Stimulated activated CD8-positive, alpha-beta memory T cell treated with anti-CD3 and anti-CD28 coated beads, Interleukin-2, amount 100 ng/mL, for 48 hours (primary cell): ENCODE results near the gene GRIN2D.
A peak's percentile ranks its signal among the peaks of the same experiment; 100 is the strongest.

Source experiments
- DNase-seq, 2 donors: peaks; one replicate each; pipeline ENCODE4 v3.0.0-alpha.2; 2020; ENCODE audit warnings: low read depth in 2 of 2

Gene GRIN2D

DNA sequence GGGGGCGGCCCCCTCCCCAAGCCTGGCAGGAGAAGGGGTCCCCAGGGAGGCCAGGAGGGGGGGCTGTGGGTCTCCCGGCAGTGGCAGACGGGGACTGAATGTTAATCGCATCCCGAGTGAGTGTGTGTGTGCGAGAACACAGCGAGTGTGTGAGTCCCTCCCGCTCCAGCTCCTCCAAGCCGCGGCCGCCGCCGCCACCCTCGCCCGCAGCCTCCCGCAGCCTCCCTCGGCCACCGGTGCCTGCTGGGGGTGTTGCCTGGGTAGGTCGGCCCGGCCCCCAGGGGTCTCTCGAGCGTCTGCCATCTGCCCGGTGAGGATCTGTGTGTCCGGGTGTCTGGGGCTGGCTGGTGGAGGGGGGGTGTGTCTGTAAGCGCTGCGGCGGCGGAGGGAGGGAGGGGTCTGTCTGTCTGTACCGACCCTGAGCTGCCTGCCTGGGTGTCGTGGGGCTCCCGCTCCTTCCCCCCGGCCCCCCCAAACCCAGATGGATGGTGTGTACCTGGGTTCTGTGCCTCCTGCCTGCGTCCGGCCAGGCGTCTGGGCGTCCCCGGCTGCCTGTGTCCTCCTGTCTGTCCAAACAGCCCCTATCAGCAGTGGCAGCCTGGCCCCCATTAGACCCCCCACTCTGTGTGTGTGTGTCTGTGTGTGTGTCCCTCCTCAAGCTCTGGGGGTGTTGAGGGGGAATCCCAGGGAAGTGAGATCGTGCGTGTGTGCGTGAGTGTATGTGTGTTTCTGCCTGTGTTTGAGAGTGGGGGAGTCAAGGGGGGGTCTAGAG, at the start of gene GRIN2D:
Gene GRIN2D (plus strand): TSS at position 110 of the 772 bp plus-strand sequence. CDS start 4,725 bp downstream, outside the sequence.
- no peak for DNase-seq

DNA sequence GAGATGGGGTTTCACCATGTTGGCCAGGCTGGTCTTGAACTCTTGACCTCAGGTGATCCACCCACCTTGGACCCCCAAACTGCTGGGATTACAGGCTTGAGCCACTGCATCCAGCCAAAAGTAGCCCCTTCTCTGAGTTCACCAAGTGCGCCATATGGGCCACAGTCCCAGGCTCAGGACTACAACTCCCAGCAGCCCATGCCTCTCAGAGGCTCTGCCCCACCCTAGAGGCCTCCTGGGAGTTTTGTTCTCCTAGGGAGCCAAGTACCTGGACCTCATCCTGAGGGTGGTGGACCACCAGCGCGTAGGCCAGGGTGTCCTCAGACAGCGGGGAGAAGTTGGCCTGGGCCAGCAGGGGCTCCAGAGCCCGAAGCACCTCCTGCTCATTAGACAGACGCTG, 48.6 kb upstream of the GRIN2D start:
- no peak for DNase-seq

DNA sequence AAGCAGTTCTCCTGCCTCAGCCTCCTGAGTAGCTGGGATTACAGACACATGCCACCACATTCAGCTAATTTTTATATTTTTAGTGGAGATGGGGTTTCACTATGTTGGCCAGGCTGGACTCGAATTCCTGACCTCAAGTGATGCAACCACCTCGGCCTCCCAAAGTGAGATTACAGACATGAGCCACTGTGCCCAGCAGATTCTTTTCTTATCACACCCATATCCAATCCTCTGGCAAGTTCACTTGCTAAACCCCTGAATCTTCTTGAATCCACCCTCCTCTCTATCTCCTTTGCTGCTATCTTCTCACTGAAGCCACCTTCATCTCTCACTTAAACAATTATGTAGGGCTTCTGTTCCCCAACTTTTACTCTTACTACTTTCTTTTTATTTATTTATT, 47.3 kb upstream of the GRIN2D start:
- DNase-seq, result no peak

DNA sequence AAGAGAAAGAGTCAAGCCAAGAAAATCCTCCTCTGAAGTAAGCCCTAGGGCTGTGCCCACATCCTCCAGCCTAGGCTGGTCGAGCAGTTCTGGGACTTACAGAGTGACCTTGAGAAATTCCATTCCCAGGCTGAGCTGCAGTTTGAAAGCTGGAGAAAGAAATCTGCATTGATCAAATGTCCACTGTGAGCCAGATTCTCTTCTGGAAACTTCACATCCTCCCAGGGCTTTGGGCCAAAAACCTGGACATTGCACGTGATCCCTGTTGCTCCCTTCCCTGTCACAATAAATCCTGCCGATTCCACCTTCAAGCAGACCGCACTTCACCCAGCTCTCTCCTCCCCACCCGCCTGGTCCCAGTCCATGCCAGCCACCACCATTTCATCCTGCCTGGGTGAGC, 45.4 kb upstream of the GRIN2D start:
- DNase-seq, result no peak

DNA sequence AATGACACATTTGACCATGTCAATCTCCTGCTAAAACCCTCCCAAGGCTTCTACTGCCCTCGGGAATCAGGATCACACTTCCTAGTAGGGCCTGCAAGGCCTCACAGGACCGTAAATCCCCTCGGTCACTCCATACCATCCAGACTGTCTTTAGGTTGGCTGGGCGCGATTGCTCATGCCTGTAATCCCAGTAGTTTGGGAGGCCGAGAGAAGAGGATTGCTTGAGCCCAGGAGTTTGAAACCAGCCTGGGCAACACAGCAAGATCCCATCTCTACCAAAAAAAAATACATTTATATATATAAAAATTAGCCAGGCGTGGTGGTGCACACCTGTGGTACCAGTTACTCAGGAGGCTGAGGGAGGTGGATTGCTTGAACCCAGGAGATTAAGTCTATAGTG, 44.7 kb upstream of the GRIN2D start:
- no peak for DNase-seq

DNA sequence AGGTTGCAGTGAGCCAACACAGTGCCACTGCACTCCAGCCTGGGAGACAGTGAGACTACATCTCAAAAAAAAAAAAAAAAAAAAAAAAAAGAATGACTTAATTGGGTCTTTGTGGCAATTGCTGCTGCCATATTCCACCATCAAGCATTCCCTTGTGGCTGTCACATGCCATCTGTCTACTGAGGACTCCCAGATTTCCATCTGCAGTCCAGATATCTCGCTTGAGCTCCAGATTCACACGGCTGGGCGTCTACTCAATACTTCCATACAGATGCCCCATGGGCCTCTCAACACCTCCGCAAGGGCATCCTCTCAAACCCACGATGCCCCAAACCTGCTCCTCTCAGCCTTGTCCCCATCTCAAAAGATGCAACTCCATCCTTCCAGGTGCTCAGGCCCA, 42.6 kb upstream of the GRIN2D start:
- no peak for DNase-seq

DNA sequence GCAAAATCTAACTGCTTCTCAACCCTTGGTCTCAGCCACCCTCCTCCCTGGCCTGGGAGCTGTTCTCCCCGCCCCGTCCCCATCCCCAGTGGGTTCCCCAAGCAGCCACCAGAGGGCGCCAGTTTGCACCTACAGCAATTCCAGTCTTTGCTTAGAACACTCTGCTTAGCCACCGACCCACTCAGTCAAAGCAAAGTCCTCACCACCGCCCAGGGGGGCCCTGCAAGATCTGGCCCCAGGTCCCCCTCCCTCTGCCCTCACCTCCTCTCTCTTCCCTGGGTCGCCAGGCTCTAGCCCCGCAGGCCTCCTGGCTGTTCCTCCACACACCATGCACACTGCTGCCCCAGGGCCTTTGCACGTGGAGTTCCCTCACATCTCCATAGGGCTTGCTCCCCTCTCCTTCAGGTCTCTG, 42.1 kb upstream of the GRIN2D start:
- DNase-seq, result peak; percentile 73 to 77

DNA sequence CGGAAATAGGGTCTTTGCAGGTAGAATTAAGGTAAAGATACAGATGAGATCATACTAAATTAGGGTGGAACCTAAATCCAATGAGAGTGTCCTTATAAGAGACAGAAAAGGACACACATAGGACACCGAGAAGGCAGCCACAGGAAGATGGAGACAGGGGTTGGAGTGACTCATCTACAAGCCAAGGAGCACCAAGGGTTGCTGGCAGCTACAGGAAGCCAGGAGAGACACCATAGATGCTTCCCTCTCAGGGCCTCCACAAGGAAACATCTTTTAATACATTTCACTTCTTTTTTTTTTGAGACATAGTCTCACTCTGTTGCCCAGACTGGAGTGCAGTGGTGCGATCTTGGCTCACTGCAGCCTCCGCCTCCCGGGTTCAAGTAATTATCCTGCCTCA, 39.8 kb upstream of the GRIN2D start:
- DNase-seq, result no peak

DNA sequence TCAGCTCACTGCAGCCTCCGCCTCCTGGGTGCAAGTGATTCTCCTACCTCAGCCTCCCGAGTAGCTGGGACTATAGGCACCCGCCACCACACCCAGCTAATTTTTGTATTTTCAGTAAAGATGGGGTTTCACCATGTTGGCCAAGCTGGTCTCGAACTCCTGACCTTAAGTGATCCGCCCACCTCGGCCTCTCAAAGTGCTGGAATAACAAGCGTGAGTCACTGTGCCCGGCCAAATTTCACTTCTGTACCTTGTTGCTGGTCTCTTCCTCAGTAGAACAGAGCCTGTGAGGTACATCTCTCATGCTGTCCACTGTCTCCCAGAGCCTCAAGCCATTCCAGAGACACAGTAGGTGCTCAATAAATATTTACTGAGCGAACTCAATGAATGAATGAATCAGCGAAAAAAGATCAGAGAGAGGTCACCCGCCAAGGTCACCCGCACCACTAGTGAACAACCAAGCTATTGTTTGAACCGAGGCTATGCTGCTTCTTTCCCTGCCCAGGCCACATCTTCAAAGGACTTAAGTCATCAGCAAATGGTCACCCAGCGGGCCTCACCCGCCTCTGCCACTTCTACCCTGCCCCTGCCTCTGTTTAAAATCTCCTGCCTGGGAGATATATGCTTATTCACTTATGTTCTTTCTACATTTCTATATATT, 39.0 kb upstream of the GRIN2D start:
- no peak for DNase-seq

DNA sequence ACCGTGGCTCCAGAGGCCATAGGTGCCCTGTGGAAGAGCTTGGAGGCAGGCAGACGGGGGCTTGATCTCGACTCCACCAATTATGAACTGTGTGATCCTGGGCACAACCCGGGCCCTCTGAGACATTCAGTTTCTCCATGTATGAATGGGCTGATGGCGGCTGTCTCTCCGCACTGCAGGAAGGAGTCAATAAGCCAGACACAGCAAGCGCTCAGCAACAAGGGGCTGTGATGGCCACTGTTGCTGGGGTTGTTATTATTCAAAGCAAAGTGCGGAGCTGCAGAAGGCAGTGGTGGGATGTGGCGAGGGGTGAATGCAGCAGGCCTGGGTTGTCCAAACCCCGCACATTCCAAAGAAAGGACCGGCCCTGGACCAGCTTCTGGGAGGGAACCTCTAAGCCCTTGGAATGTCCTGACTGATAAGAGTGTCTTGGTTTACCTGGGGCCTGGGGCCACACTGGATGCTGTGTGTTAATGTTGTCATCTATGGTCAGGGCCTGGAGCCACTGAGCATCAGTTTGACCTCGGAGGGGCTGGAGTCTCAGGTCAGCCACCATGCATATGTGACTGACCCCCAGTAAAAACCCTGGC, 38.0 kb upstream of the GRIN2D start:
- DNase-seq, result no peak

DNA sequence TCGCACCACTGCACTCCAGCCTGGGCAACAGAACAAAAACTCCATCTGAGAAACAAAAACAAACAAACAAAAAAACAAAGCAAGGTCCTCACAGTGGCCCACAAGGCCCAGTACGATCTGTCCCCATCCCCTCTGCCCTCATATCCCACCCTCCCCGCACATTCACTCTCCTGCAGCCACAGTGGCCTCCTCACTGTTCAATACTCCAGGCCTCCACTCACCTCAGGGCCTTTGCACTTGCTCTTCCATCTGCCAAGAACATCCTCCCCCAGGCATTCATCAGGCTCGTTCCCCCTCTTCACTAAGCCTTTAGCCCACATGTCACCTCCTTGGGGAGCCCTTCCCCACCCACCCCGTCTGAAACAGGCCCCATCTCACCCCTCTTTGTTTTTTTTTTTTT, 34.3 kb upstream of the GRIN2D start:
- no peak for DNase-seq

DNA sequence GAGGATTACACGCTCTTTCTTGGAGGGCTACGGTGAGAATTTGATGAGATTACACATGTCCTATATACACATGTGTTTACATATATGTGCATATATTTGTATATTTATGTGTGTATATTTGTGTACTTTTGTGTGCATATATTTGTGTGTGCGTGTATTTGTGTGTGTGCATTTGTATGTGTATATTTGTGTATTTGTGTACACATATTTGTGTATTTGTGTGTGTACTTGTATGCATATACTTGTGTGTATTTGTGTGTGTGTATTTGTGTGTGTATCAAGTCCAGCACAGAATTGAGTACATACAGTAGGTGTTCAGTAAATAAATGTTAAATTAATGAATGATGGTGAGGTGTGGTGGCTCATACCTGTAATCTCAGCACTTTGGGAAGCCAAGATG, 31.6 kb upstream of the GRIN2D start:
- DNase-seq, result no peak

DNA sequence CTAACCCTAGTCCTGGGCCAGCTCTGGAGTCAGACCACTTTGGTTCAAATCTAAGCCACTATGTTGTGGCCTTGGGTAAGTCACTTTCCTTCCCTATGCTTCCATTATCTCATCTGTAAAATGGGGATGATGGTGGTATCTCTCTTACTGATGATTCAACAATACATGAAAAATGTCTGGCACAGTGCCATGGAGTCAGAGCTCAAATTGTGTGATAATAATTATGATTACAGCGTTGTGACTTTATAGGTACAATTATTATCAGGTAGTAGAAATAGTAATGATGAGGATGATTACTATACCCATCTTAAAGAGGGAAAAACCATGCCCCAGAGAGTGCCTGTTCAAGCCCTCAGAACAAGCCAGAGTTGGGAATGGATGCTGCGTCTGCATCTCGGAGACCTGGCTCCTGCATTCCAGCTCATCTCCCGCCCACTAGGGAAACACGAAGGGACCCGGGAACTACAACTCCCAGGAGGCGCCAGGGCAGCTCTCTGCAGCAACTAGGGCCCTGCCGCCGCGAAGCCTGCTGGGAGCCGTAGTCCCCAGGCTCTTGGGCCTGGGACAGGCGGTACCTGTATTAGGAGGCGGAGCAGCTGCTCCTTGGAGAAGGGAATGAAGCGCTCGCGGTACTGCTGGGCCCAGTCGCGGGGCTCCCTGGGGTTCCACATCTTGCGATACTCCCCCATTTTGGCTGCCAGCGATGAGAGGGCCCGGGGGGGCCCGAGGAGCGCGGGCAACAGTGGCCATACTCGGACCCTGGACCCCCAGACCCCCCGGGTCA, 30.6 kb upstream of the GRIN2D start:
- peak; percentile 84 to 87 for DNase-seq

DNA sequence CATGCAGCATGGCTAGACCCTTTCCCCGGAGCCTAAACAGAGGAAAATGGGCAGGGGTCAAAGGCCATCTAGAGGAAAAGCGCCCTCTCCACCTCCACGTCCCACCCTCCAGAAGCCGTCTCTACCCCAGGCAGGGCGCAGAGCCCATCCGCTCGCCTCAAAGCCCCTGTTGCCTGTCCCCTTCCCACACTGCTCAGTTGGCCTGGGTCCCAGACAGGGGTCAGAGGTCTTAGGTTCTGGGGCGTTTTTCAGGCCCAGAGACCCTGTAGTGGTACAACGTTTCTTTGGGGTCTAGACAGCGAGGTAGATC, 30.0 kb upstream of the GRIN2D start:
- peak in 1 of 2 donors; percentile 7 for DNase-seq

DNA sequence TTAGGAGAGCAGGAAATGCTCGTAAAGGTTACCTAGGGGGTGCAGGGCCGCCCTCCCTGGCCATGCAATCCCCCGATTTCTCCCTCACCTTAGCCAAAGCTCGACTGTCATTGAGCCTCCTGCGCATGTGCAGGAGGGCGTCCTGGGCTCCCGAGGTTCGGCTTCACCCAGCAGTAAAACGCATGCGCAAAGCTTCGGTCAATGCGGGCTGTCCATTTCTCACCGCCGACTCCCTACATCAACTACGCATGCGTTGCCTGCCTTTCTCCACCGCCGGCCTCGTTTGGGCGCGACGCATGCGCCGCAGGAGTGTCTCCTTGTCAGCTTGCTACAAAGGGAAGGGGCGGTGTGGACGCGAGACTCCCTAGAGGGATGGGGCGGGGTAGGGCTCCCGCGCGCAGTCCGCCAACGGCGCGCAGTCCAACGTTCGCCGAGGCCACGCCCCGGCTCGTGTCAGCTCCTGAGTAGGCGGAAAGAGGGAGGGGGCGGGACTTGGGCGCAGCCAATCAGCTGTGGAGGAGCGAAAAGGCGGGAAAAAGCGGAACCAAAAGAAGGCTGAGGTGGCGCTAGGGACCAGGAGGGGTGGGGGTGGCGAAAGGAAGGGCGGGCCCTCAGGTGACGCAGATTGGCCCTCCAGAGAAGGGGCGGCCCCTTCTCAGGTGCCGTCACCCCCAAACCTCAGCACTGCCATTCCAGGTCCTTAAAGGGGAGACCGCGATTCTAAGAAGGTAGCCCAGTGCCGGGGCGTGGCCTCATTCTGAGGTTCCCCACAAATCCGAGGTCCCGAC, 29.5 kb upstream of the GRIN2D start, which contains the start of the genes SYNGR4 and TMEM143:
Gene SYNGR4 (plus strand): TSS at position 558 of the 788 bp plus-strand sequence. CDS start 1,476 bp downstream, outside the sequence.
Gene TMEM143 (minus strand): TSS at position 131 of the 788 bp plus-strand sequence. CDS start 20 bp downstream, at position 111.
- DNase-seq, result peak; percentile 95

DNA sequence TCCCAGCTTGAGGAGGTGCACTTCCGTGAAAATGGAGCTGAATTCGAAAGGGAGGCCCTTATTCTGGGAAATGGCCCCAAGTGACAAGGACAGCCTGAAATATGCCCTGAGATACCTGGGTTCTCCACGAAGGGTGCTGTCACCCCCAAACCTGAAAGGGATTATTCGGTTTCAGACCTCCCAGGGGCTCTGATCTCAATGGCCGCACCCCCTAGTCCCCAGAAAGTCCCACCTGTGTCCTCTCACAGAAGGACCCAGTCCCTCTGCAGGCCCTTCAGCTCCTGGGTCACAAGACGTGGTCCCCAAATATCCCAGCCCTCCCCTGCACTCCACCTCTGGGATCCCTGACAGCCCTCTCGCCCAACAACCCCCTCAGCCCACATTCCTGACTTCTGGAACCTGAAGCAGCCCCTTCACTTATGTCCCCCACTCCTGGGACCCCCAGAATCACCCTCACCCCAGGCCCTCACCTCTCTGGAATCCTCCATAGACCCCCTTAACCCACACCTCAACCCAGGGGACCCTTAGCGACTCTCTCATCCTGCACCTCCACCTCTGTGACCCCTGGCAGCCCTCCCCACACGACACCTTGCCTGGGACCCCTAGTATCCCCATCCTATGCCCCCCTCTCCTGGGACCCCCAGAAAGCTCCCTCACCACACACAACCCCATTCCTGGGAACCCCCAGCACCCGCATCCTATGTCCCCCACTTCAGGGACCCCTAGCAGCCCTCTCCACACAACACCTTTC, 28.7 kb upstream of the GRIN2D start:
- no peak for DNase-seq

DNA sequence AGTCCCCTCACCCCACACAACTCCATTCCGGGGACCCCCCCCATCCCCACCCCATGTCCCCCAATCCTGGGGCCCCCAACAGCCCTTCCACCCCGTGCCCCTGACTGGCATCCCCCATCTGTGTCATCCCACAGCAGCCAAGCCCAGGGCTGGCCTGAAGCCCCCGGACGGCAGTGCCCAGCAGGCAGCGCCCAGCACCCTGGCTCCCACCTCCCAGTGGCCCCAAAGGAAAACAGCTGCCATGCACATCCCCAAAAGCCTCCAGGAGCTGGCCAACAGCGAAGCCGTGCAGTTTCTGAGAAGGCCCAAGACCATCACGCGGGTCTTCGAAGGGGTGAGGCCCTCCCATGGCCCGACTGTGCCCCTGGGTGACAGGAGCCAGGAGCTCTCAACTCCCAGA, 27.9 kb upstream of the GRIN2D start:
- no peak for DNase-seq

DNA sequence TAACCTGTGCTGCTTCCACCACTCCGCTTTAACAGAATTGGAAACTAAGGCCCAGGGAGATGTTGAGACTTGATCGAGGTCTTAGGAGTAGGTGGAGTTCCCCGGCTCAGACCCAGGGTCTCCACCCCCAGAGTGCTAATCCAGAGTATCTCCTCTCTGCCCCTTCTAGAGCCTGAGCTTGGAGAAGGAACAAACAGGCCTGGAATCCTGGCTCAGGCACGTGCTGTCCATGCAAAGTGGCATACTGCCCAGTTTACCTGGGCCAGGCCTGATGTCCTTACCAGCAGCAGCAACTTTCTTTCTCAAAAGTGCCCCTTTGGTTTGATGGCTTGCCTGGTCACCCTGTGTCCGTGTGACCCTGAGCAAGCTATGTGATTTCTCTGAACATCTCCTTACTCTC, 25.6 kb upstream of the GRIN2D start:
- DNase-seq, result no peak

DNA sequence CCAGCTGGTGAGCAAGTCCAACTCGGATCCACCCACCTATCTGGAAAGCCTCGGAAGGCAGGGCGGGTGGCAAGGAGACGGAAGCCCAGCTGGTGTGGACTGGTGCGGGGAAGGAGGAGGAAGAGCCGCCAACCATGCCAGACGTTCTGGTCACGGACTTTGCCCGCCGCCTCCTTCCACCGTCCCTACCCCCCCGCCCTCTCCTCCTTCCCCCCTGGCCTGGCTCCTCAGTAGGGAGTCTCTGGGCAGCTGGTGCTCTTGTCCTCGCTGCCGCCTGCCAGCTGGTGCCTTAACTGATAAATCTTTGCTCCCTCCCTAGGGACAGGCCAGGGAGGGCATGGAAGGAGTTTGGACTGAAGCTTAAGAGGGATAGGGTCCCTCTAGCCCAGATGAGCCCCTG, 24.5 kb upstream of the GRIN2D start:
- no peak for DNase-seq

DNA sequence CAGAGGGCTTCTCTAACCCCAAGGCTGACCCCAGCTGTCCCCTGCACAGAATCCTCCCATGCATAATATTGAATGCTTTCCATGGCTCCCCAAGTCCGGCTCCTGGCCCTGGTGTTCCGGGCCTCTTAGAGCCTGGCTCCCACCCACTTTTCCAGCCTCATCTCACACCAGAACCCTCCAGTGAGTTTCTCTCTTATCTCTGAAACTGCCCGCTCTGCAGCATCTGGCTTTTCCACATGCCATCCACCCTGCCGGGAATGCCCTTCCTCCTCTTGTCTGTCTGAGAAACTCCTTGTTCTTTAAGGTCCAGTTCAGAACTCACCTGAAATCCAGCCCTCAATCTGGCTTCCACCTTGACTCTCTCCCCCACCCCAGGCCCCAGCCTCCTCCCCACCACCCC, 22.5 kb upstream of the GRIN2D start:
- no peak for DNase-seq

DNA sequence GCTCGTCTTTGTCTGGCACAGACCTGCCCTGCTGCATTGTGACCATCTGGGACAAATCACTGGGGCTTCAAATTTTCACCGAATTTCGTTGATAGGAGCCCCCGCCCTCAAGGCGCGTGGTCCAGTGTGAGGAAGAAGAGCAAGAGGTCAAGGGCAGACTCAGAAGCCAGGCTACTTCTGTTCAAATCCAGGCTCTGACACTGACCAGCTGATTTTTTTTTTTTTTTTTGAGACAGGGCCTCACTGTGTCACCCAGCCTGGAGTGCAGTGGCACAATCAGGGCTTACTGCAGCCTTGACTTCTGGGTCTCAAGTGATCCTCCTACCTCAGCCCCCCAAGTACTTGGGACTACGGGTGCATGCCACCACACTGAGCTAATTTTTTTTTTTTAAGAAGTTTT, 22.1 kb upstream of the GRIN2D start:
- no peak for DNase-seq
